CD14-positive monocyte (primary cell): ENCODE data around the gene VSIG8. TPM values are rescaled to one million over a fixed set of nuclear protein-coding genes. Genes with fewer than 3 reads are reported as not detected.

Source experiments
- DNase-seq, 3 donors: peaks; one replicate each; pipeline ENCODE4 v3.0.0-alpha.2; 2011 to 2022
- H2AFZ ChIP-seq: 2 replicates; pipeline ENCODE4 v1.6.0; 2012; ENCODE audit warnings: mild to moderate bottlenecking, low read depth, low read length, inconsistent platforms; ENCODE audit not compliant: insufficient read depth, poor library complexity, severe bottlenecking
- H3K27ac ChIP-seq, 2 donors: 1 replicate in 1 of 2; 2 replicates in 1 of 2; pipeline ENCODE4 v1.5.1; 2012 to 2013; ENCODE audit warnings: low read length in 2 of 2, control low read depth in 1 of 2, inconsistent platforms in 1 of 2, low read depth in 1 of 2, mild to moderate bottlenecking in 1 of 2
- H3K27me3 ChIP-seq, 2 donors: one replicate each; pipeline versions ENCODE4 v1.6.0 to v1.6.1; 2011 to 2013; ENCODE audit warnings: low read length in 2 of 2; ENCODE audit not compliant: control insufficient read depth in 2 of 2, insufficient read depth in 2 of 2
- H3K36me3 ChIP-seq, 2 donors: replicated peaks in 1 of 2; 1 replicate in 1 of 2; 2 replicates in 1 of 2; pipeline versions ENCODE4 v1.5.1 to v1.6.1; 2012 to 2013; ENCODE audit warnings: low read length in 2 of 2, control low read depth in 1 of 2, inconsistent platforms in 1 of 2, mild to moderate bottlenecking in 1 of 2; ENCODE audit not compliant: insufficient read depth in 2 of 2, control insufficient read depth in 1 of 2
- H3K4me1 ChIP-seq, 2 donors: 1 replicate in 1 of 2; 2 replicates in 1 of 2; pipeline versions ENCODE4 v1.5.1 to v1.6.1; 2012 to 2013; ENCODE audit warnings: low read length in 2 of 2, control low read depth in 1 of 2, inconsistent platforms in 1 of 2, mild to moderate bottlenecking in 1 of 2, moderate library complexity in 1 of 2; ENCODE audit not compliant: insufficient read depth in 2 of 2, control insufficient read depth in 1 of 2
- H3K4me2 ChIP-seq: replicated peaks from 2 replicates; pipeline ENCODE3; 2012; ENCODE audit warnings: low read length, moderate library complexity, mild to moderate bottlenecking; ENCODE audit not compliant: poor library complexity, severe bottlenecking; ENCODE audit errors: extremely low read depth
- H3K4me3 ChIP-seq, 3 experiments: fragments of 200-600 bp in 1 of 3; sonication (generic) in 1 of 3; replicated peaks in 1 of 3; 1 replicate in 2 of 3; 2 replicates in 1 of 3; pipeline ENCODE4 v1.5.1; 2011 to 2013; ENCODE audit warnings: low read length in 3 of 3, mild to moderate bottlenecking in 3 of 3, control low read depth in 2 of 3, low read depth in 2 of 3, inconsistent platforms in 1 of 3, moderate library complexity in 1 of 3
- H3K79me2 ChIP-seq: 2 replicates; pipeline ENCODE4 v1.6.0; 2012; ENCODE audit warnings: mild to moderate bottlenecking, control low read depth, inconsistent platforms, low read length, moderate library complexity; ENCODE audit not compliant: insufficient read depth
- H3K9ac ChIP-seq: 2 replicates; pipeline ENCODE4 v1.6.0; 2017; ENCODE audit warnings: low read length, mild to moderate bottlenecking; ENCODE audit not compliant: insufficient read depth, poor library complexity, severe bottlenecking
- H3K9me3 ChIP-seq, 2 donors: replicated peaks in 1 of 2; 1 replicate in 1 of 2; 2 replicates in 1 of 2; pipeline versions ENCODE4 v1.5.1 to v1.6.1; 2012 to 2013; ENCODE audit warnings: low read length in 2 of 2, control low read depth in 1 of 2; ENCODE audit not compliant: control insufficient read depth in 1 of 2, insufficient read depth in 1 of 2
- H4K20me1 ChIP-seq: 2 replicates; pipeline ENCODE4 v1.6.0; 2012; ENCODE audit warnings: mild to moderate bottlenecking, low read length, control low read depth, moderate library complexity; ENCODE audit not compliant: insufficient read depth
- H3K27ac Mint-ChIP-seq, 7 donors: one replicate each; pipeline ENCODE4 v1.8.0; 2020; ENCODE audit warnings: mild to moderate bottlenecking in 7 of 7, mixed read lengths in 7 of 7, moderate library complexity in 6 of 7, inconsistent platforms in 2 of 7
- H3K27me3 Mint-ChIP-seq, 3 donors: one replicate each; pipeline ENCODE4 v1.8.0; 2021 to 2022; ENCODE audit warnings: low read depth in 3 of 3, mild to moderate bottlenecking in 3 of 3, mixed read lengths in 3 of 3, moderate library complexity in 3 of 3, inconsistent platforms in 1 of 3
- H3K36me3 Mint-ChIP-seq, 2 donors: one replicate each; pipeline ENCODE4 v1.8.0; 2020; ENCODE audit warnings: mixed read lengths in 2 of 2, inconsistent platforms in 1 of 2, mild to moderate bottlenecking in 1 of 2
- H3K4me1 Mint-ChIP-seq: one replicate; pipeline ENCODE4 v1.8.0; 2020; ENCODE audit warnings: mild to moderate bottlenecking, mixed read lengths
- H3K4me3 Mint-ChIP-seq, 2 donors: one replicate each; pipeline ENCODE4 v1.8.0; 2020; ENCODE audit warnings: mild to moderate bottlenecking in 2 of 2, mixed read lengths in 2 of 2, moderate library complexity in 1 of 2
- H3K9me3 Mint-ChIP-seq, 7 donors: one replicate each; pipeline ENCODE4 v1.8.0; 2020 to 2022; ENCODE audit warnings: mixed read lengths in 7 of 7, mild to moderate bottlenecking in 6 of 7, moderate library complexity in 6 of 7, inconsistent platforms in 2 of 7
- WGBS: methylation state at CpG from one replicate; pipeline ENCODE4 v1.1.5; 2013; ENCODE audit warnings: missing lambda C conversion rate; ENCODE audit not compliant: insufficient coverage; 5-methylcytosine and 5-hydroxymethylcytosine counted together
- intact Hi-C, 2 donors: fragments of 100-400 bp; cut with micrococcal nuclease; formaldehyde crosslinking; loops; one replicate each; pipeline versions ENCODE4 v1.15.0 to v1.15.1; 2023
- polyA plus RNA-seq, 3 donors: library from polyadenylated mRNA; depleted of rRNA in 1 of 3; unstranded in 2 of 3; stranded (reverse) in 1 of 3; fragments of 300-500 nt in 2 of 3; fragments of >200 nt in 1 of 3; fragmentation: Illumina TruSeq in 2 of 3; gene quantifications; 1 replicate in 2 of 3; 2 replicates in 1 of 3; pipeline ENCODE4 v1.2.3, GENCODE V29; 2012 to 2021
- TF ChIP-seq, protein P1 (sequence below): fragments of 200-600 bp; IDR thresholded peaks from one replicate; pipeline ENCODE4 v1.8.0; 2022; ENCODE audit warnings: antibody characterized with exemption, mild to moderate bottlenecking

Gene VSIG8
- polyA plus RNA-seq, 3 donors = 0.04 TPM; not detected in 2

- peaks cover 0 to 19% of the 10 kb centered on the region in 2 donors for H3K27me3 ChIP-seq
- Mint-ChIP-seq H3K4me3 (no peak overlapping the region), H3K9me3 (no peaks in the 10 kb centered on the region), H3K27me3 (peaks cover 11 to 14% (median 13%) of the 10 kb centered on the region in 3 donors), H3K36me3 (no peaks in the 10 kb centered on the region), H3K4me1 (peaks cover 11% of the 10 kb centered on the region), H3K27ac (no peak overlapping the region)
- H3K9me3 ChIP-seq = no peaks in the 10 kb centered on the region
- H3K9ac ChIP-seq = no peak overlapping the region
- no peak overlapping the region for H3K27ac ChIP-seq
- H4K20me1 ChIP-seq = no peaks in the 10 kb centered on the region
- H3K4me2 ChIP-seq = no peak overlapping the region
- TF ChIP-seq, protein P1, sequence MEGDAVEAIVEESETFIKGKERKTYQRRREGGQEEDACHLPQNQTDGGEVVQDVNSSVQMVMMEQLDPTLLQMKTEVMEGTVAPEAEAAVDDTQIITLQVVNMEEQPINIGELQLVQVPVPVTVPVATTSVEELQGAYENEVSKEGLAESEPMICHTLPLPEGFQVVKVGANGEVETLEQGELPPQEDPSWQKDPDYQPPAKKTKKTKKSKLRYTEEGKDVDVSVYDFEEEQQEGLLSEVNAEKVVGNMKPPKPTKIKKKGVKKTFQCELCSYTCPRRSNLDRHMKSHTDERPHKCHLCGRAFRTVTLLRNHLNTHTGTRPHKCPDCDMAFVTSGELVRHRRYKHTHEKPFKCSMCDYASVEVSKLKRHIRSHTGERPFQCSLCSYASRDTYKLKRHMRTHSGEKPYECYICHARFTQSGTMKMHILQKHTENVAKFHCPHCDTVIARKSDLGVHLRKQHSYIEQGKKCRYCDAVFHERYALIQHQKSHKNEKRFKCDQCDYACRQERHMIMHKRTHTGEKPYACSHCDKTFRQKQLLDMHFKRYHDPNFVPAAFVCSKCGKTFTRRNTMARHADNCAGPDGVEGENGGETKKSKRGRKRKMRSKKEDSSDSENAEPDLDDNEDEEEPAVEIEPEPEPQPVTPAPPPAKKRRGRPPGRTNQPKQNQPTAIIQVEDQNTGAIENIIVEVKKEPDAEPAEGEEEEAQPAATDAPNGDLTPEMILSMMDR = no peak
- intact Hi-C loops = no loop called here
- H3K79me2 ChIP-seq = no peaks in the 10 kb centered on the region
- H3K4me3 ChIP-seq = no peak overlapping the region
- 96% methylated on average over 6 of the region's 6 CpGs for WGBS
- H3K4me1 ChIP-seq = peaks cover 12 to 18% of the 10 kb centered on the region in 2 donors
- H2AFZ ChIP-seq = no peak overlapping the region
- DNase-seq = no peak
- no peaks in the 10 kb centered on the region for H3K36me3 ChIP-seq
These were observed 4.6 kb downstream of the VSIG8 start for GRCh38 chr1:159857889-159858288.

GRCh38 chr1:159856576-159856975 is 5.9 kb downstream of the VSIG8 start:
- Mint-ChIP-seq H3K27ac (no peak overlapping the region), H3K27me3 (peaks cover 11 to 13% (median 11%) of the 10 kb centered on the region in 3 donors), H3K4me3 (no peak overlapping the region), H3K9me3 (no peaks in the 10 kb centered on the region), H3K36me3 (no peaks in the 10 kb centered on the region), H3K4me1 (peaks cover 12% of the 10 kb centered on the region)
- intact Hi-C loops = no loop called here
- Histone ChIP-seq H3K79me2 (no peaks in the 10 kb centered on the region), H4K20me1 (no peaks in the 10 kb centered on the region), H2AFZ (no peak overlapping the region), H3K4me3 (no peak overlapping the region), H3K4me2 (no peak overlapping the region), H3K36me3 (no peaks in the 10 kb centered on the region), H3K27me3 (peaks cover 0 to 19% of the 10 kb centered on the region in 2 donors), H3K27ac (no peak overlapping the region), H3K4me1 (peaks cover 12 to 18% of the 10 kb centered on the region in 2 donors), H3K9ac (no peak overlapping the region), H3K9me3 (no peaks in the 10 kb centered on the region)
- TF ChIP-seq, protein P1 = no peak
- WGBS = 100% methylated on average over 1 of the region's 1 CpG
- DNase-seq = no peak
